ENCODE data around the gene VPS11.

VPS11 gene

GRCh38 chr11:119081682-119082260 lies 14.2 kb downstream of the VPS11 start:
- no peak for DNase-seq (ENCODE audit: low read depth, low spot score)

DNA sequence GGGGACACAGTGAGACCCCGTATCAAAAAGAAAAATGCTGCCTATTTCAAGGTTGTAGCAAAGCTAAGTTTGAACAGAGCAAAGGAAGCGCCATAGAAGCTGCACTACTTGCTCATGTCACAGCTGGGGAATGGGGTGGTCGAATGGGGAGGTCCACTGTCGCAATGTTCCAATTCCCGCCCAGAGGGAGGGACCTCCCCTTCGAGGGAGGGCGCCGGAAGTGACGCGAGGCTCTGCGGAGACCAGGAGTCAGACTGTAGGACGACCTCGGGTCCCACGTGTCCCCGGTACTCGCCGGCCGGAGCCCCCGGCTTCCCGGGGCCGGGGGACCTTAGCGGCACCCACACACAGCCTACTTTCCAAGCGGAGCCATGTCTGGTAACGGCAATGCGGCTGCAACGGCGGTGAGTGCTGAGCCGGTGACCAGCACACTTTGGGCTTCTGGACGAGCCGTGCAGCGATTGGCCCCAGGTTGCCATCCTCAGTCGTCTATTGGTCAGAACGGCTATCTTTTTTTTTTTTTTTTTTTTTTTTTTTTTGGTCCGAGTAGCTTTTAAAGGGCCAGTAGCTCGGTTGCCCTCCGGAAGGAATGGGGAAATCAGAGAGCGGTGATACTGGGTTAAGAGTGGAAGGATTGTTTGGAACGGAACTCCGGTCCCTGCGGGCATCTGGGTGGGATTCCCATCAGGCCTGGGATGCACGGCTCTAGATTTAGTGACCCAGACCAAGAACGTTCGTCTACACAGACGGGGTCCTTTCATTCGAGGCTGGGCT lies 17.2 kb downstream of the VPS11 start, which contains the start of gene HMBS:
Gene HMBS (plus strand): TSS at position 219 of the 774 bp plus-strand sequence. CDS start 153 bp downstream, at position 372.
- peak; percentile 84 for DNase-seq (ENCODE audit: low read depth, low spot score)

DNA sequence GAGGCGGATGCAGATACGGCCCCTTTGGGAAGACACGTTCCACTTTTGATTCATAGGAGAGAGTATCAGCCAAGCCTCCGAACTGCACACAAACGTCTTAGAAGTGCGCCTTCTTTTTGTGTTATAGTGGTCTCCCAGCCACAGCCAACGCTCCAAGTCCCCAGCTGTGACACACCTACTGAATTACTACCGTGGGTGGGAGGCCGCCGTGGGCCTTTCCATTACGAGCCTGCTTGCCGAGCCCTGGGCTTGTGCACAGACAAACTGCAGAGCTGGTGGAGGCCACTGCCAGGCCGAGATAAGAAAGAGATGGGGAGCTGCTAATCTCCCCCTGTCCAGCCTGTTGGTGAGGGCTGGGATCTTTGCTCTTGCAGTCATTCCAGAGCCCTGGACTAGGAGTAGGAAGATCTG lies 17.8 kb downstream of the VPS11 start:
- DNase-seq (ENCODE audit: low read depth, low spot score) = no peak

GRCh38 chr11:119087123-119087522 lies 19.5 kb downstream of the VPS11 start:
- DNase-seq (ENCODE audit: low read depth, low spot score) = no peak

- DNase-seq (ENCODE audit: low read depth, low spot score) = no peak
Observed at GRCh38 chr11:119087747-119088241, 20.2 kb downstream of the VPS11 start.

GRCh38 chr11:119088406-119088805 lies 20.8 kb downstream of the VPS11 start:
- no peak for DNase-seq (ENCODE audit: low read depth, low spot score)

DNA sequence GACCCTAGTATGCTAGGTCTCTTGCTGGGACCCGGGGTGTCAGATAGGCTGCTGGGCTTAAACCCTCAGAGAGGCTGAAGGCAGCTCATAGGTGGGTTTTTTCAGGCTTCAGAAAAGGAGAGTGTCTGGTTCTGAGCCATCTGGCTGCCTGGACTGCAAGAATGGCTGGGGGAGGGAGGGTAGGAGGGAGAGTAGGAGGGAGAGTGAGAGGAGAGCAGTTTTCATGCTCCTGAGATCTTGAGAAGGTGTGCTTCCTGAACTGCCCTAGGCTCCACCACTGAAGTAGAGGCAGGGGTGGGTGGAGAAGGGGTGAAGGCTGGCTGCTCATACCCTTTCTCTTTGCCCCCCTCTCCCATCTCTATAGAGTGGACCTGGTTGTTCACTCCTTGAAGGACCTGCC lies 21.7 kb downstream of the VPS11 start:
- no peak for DNase-seq (ENCODE audit: low read depth, low spot score)

DNA sequence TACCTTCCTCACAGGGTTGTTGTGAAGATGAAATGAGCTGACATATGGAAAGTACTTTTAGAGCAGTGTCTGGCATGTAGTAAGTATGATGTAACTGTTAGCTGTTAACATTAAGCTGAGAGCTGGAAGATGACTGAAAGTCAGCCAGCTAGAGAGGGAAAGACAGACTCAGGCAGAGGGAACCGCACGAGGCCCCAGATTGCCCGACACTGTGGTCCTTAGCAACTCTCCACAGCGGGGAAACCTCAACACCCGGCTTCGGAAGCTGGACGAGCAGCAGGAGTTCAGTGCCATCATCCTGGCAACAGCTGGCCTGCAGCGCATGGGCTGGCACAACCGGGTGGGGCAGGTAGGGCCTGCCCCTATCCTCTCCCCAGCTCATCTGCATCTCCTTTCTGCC lies 23.6 kb downstream of the VPS11 start:
- DNase-seq (ENCODE audit: low read depth, low spot score) = no peak

DNA sequence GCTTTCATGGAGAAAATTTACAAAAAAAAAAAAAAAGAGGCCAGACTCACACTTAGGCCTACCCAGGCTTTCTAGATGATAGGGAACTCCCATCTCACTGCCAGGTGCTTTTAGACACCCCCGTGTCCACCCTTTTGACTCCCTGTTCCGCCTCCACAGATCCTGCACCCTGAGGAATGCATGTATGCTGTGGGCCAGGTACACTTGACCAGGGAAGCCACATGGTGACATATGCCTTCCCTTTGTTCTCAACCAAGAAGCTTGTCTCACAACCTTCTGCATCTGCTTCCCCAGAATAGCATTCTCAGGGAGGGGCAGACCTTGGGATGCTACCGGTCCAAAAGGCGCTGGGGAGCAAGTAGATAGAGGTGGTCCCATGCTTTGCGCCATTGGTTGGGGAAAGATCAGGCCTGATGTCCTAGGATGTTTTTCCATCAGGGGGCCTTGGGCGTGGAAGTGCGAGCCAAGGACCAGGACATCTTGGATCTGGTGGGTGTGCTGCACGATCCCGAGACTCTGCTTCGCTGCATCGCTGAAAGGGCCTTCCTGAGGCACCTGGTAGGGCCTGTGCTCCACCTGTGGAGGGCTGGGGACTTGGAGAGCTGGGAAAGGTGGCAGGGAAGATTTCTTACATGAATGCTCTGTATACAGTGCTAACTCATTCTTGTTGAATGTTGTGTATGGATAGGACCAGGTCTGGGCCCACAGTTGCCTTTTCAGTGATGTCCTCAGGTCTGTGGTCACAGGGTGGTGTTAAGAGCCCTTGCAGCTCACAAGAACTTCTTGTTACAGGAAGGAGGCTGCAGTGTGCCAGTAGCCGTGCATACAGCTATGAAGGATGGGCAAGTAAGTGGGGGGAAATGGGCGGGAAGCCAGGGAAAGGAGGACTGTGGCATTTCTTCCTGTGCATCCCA lies 24.6 kb downstream of the VPS11 start:
- DNase-seq (ENCODE audit: low read depth, low spot score) = no peak

GRCh38 chr11:119092880-119093842 lies 25.5 kb downstream of the VPS11 start:
- no peak for DNase-seq (ENCODE audit: low read depth, low spot score)

DNA sequence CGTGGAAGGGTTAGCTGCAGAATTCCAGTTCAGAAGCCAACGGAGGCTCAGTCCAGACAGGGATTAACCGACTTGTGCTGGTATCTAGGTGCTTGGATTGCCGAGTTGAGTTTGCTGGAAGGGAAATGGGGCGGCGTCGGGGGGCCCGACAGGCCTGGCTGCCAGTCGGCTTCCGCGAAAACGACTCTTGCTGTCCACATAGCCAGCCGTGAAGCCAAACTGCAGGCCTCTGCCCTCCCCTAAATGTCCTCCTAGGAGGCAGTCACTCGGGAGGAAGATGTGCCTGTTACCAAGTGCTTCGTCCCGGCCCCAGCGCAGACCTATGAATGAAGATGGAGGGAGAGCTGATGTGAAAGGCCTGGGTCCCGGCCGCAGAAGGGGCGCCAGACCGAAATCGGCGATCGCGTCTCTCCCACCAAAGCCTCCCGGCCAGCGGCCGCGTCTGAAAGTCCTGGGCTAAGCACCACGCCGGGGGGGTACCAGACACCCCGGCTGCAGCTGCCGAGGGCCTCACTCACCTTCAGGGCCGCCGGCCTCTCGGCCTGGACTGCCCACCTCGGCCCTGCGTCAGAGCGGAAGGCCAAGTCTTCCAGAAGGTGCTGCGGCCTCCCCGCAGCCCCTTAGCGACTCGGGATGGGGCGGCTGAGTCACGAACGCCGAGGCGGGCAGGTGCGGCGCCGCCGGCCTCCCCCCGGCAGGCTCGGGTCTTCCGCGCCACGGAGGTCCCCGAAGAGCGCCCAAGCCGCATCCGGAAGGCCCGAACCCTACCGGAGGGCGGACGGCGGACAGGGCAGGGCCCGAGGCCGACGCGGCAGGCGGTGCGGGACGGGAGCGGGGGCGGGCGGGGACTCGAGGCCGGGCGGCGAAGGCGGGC lies 26.6 kb downstream of the VPS11 start:
- DNase-seq (ENCODE audit: low read depth, low spot score) = no peak

DNA sequence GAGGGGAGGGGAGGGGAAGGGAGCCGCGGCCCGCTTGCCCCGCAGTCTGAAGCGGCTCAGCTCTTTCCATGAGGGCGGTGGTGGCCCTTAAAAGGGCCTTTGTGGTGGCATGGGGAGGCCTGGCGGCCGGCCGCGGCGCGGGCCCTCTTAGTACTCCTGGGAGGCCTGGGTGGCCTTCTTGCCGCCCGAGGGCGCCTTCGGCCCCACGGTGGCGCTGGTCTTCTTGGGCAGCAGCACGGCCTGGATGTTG lies 27.1 kb downstream of the VPS11 start:
- no peak for DNase-seq (ENCODE audit: low read depth, low spot score)

- DNase-seq (ENCODE audit: low read depth, low spot score) = peak; percentile 100
Observed at GRCh38 chr11:119095066-119095880, 27.7 kb downstream of the VPS11 start.

- no peak for DNase-seq (ENCODE audit: low read depth, low spot score)
Observed at GRCh38 chr11:119099711-119100110, 32.1 kb downstream of the VPS11 start.

DNA sequence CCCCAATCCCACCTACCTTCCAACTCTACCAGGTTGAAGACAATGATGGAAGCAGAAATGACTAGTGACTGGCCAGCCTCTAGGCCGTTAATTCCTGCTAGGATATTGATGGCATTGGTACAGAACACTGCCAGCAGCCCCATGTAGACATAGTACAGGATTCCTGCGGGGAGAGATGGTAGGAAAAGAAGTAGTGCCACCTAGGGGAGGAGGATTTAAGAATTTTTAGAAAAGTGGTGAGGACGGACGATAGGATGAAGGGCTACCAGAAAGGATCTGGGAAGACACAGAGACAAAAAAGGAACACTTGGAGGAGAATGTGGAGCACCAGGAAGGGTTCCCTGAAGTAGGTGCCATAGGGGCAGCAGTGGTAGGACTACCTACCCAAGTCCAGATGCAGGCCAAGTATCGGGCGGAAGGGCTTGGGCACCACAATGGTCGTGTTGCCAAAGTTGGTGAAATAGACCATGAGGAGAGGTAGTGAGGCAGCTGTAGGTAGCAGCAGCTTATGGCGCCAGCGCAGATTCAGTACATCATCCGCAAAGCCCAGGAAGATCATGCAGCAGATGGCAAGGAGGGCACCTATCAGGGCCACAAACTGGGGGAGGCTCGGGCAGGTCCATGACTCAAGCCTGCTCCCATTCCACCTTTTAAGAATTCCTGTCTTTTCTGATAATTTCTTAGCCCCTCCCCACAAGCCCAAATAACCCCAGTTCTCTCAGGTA lies 32.8 kb downstream of the VPS11 start:
- DNase-seq (ENCODE audit: low read depth, low spot score) = no peak

DNA sequence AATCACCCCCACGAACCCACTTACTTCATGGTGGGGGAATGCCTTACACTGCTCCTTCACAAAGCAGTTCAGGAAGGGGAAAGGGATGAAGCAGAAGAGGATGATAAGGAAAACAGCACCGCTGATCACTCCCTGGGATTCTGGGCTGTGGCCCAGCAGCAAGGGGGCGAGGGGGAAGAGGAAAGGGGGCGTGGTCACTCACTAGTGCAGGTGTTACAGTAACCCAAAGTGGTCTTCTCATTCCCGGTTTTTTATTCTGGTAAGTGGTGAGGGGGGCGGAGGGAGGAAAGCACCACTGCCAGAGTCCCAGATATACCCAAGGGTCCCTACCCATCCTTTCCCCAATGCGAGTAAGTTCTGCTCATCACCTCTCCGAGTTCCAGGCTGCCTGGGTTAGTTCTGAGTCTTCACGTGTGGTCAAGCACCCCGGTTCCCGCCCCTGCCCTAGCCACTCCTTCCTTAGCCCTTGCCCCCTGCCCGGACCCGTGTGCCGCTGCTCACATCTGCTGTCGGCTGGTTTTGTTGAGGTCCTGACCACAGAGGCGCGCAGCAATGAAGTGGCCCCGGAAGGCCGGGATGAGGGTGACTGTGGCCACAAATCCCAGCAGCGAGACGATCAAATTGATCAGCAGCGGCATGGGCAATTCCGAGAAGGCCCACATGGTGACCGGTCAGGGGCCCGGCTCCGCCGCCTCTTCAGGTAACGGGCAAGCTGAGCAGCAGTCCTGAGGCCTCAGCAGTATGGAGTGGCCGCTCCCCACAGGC lies 33.6 kb downstream of the VPS11 start:
- no peak for DNase-seq (ENCODE audit: low read depth, low spot score)

DNA sequence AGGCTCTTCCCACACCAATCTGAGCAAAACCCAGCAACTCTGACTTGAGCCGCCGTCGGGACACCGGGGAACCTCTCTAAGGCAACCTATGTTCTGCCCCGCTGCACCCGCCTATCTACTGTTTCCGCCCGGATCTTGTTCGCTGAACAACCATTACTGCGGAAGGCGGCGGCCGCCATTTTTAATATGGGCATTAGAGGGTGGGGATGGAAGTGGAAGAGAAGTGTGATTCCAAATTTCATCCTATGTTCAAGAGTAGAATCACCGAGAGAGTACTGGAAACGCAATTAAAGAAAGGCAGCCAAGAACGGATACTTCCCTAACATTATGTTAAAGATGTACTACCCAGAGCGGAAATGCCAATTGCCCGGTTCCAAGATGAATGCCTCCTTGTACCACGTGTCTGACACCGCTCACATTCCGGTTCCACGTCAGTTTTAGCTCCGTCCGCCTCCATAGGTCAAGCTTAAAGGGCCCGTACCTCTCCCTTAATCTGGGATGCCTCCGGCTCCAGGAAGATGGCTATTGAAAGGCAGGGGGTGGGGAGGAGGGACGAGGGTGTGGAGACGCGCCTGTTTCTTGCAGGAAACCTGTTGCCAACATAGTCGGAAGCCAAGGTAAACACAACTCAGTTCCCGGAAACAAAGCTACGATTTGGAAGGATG lies 34.3 kb downstream of the VPS11 start, which contains the start of gene DPAGT1:
Gene DPAGT1 (minus strand): TSS at position 95 of the 665 bp plus-strand sequence. CDS start 198 bp downstream, outside the sequence.
- peak; percentile 80 for DNase-seq (ENCODE audit: low read depth, low spot score)

All from activated CD4-positive, CD25-positive, alpha-beta regulatory T cell treated with anti-CD3 and anti-CD28 coated beads, Interleukin-2, amount 50 U/mL, for 16 hours (primary cell).